GM21447 (cell line): ENCODE results near the gene PRAMEF13.
"Not testable (repeated sequence)": the region's sequence is repeated elsewhere in the genome, so short reads cannot be mapped to it uniquely, and the experiment has no call there.

Experiments
- ATAC-seq: cut with Tn5 transposase; IDR thresholded peaks from one replicate; pipeline ENCODE4 v1.9.1; 2021; ENCODE audit not compliant: unreplicated experiment

The PRAMEF13 gene, protein sequence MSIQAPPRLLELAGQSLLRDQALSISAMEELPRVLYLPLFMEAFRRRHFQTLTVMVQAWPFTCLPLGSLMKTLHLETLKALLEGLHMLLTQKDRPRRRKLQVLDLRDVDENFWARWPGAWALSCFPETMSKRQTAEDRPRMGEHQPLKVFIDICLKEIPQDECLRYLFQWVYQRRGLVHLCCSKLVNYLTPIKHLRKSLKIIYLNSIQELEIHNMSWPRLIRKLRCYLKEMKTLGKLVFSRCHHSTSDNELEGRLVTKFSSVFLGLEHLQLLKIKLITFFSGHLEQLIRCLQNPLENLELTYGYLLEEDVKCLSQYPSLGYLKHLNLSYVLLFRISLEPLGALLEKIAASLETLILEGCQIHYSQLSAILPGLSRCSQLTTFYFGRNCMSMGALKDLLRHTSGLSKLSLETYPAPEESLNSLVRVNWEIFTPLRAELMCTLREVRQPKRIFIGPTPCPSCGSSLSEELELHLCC

DNA sequence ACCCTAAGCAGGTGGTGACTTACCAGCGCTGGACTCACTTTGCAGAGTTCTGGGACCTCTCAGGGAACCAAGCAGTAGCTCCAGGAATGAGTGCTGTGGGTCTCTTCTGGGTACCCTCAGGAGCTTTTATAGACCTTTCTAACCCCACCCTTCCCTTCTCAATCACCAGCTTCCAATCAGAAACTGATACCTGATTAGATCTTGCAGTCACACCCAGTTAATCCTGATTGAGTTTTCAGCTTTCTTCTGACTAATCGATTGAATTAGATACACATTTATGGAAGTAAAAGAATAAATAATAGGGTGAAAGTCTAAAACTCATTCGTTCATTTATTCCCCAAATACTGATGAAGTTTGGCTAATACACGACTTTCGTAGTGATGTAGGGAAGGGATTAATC lies at the start of gene PRAMEF13:
Gene PRAMEF13 (minus strand): TSS at position 101 of the 400 bp plus-strand sequence. CDS start 1,820 bp downstream, outside the sequence.
- ATAC-seq: not testable (repeated sequence)

DNA sequence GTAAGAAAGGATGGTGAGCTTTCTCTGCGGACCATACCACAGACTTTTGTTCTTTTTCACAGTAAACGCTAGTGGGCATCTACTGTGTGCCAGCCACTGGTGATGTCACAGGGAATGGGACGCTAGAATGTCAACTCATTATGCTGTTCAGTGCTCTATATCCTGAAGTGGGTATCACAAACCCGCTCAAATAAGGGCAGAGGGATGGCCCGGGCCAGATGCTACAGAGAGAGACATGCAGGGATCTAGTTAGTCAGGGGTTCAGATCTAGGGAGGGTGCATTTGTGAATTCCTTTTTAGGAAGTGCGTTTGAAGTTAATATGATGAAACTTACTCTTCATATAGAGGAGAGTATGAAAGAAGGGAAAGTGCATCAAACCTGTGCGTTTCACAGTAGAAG lies 45.9 kb upstream of the PRAMEF13 start:
- not testable (repeated sequence) for ATAC-seq

DNA sequence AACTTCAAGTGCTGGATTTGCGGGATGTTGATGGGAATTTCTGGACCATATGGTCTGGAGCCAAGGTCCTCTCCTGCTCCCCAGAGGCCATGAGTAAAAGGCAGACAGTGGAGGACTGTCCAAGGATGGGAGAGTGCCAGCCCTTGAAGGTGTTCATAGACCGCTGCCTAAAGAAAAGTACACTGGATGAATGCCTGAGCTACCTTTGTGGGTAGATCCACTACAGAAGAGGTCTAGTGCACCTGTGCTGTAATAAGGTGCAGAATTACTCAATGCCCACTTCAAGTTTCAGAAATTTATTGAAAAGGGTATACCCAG lies 45.3 kb upstream of the PRAMEF13 start:
- not testable (repeated sequence) for ATAC-seq

DNA sequence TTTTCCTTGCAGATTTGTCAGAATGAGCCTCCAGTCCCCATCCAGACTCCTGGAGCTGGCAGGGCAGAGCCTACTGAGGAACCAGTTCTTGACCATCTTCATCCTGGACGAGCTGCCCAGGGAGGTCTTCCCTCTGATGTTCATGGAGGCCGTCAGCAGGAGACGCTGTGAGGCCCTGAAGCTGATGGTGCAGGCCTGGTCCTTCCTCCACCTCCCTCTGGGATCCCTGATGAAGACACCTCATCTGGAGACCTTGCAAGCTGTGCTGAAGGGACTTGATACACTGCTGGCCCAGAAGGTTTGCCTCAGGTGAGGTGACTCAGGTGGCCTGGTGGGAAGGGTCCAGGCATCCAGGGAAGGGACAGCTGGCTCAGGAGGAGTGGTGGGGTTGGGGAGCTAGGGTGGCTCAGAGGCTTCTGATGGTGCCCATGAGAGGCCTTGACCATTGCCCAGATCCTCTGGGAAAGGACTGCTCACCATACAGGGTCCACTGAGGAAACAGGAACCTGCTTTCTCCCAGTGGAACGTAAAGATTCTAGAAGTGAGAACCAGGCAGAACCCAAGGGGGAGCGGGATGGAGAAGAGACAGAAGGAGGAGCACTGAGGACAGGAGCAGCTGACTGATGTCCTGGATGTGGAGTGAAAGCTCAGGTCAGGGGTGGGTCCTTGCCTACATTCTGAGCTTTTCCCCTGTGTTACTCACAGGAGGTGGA lies 44.8 kb upstream of the PRAMEF13 start:
- not testable (repeated sequence) for ATAC-seq

DNA sequence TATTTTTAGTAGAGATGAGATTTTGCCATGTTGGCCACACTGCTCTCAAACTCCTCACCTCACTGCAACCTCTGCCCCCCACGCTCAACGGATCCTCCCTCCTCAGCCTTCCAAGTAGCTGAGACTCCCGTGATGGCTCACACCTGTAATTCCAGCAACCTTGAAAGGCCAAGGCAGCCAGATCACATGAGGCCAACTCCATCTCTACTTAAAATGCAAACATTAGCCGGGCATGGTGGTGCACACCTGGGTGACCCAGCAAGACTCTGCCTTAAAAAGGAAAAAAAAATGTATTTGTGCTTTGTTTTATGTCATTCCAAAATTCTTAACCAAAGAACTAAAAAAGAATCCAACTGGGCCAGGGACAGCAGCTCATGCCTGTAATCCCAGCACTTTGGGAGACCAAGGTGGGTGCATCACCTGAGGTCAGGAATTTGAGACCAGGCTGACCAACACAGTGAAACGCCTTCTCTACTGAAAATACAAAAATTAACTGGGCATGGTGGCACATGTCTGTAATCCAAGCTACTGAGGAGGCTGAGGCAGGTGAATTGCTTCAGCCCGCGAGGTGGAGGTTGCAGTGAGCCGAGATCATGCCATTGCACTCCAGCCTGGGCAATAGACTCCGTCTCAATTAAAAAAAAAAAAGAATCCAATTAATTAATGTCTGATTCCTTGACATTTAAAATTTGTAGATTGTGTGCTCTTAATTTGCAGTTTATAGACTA lies 42.5 kb upstream of the PRAMEF13 start:
- ATAC-seq: not testable (repeated sequence)

DNA sequence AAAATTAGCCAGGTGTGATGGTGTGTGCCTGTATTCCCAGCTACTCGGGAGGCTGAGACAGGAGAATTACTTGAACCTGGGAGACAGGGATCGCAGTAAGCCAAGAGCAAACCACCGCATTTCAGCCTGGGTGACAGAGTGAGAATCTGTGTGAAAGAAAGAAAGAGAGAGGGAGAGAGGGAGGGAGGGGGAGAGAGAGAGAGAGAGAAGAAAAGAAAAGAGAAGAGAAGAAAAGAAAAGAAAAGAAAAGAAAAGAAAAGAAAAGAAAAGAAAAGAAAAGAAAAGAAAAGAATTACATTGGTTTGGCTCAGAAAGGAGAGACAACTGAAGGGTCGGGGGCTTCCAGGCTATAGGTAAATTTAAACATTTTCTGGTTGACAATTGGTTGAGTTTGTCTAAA lies 38.4 kb upstream of the PRAMEF13 start:
- ATAC-seq: not testable (repeated sequence)

DNA sequence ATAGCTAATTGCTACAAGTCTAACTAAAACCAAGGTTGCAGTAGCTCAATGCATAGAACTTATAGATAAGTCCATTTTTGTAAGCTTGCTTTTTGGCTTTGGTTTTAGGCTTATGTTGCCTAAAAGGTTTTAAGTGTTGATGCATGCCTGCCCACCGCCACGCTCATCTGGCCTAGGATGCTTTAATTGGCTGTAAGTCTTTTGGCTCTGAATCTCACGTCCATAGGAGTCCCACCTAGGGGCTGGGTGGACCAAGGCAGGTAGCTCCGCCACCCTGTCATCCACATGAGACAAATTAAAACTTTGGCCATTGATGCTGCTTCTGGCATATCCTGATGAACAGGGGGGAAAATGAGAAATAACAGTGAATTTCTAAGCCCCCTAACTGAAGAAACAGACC lies 36.4 kb upstream of the PRAMEF13 start:
- ATAC-seq: not testable (repeated sequence)

DNA sequence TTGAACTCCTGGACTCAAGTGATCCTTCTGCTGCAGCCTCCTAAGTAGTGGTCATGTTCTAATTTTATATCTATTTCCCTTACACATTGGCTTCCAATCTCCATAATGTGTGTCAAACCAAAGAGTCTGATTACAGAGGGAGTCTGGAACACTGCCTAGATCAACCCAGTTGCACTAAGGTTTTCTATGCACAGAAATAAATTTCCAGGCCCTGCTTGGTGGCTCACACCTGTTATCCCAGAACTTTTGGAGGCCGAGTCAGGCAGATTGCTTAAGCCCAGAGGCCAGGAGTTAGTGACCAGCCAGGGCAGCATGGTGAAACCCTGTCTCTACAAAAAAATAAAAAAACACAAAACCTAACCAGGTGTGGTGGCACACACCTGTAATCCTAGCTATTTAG lies 32.8 kb upstream of the PRAMEF13 start:
- not testable (repeated sequence) for ATAC-seq

DNA sequence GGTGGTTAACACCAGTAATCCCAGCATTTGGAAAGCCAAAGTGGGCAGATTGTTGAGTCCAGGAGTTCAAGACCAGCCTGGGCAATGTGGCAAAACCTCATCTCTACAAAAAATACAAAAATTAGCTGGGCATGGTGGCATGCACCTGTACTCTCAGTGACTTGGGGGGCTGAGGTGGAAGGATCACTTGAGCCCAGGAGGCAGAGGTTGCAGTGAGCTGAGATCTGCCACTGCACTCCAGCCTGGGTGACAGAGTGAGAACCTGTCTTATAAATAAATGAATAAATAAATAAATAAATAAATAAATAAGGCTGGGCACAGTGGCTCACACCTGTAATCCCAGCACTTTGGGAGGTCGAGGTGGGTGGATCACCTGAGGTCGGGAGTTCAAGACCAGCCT lies 30.8 kb upstream of the PRAMEF13 start:
- not testable (repeated sequence) for ATAC-seq

DNA sequence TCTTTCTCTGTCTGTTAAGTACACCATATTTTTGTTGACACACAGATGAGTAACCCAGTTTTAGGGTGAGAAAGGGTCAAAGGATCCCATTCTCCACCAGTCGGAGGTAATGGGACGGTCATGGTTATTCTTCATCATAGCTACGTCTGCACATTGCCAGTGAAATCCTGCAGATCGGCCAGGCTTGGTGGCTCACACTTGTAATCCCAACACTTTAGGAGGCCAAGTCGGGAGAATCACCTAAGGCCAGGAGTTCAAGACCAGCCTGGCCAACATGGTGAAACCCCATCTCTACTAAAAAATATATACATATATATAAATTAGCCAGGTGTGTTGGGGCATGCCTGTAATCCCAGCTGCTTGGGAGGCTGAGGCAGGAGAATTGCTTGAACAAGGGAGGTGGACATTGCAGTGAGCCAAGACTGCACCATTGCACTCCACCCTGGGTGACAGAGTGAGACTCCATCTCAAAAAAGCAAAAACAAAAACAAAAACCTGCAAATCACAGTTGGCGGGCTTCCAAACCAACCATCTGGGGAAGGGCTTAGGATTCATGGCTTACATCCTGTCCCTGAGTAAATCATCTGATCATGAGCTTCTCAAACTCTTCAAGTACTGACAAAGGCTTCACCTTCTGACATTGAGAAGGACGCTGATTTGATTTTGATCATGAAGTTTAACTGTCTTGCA lies 30.0 kb upstream of the PRAMEF13 start:
- not testable (repeated sequence) for ATAC-seq

DNA sequence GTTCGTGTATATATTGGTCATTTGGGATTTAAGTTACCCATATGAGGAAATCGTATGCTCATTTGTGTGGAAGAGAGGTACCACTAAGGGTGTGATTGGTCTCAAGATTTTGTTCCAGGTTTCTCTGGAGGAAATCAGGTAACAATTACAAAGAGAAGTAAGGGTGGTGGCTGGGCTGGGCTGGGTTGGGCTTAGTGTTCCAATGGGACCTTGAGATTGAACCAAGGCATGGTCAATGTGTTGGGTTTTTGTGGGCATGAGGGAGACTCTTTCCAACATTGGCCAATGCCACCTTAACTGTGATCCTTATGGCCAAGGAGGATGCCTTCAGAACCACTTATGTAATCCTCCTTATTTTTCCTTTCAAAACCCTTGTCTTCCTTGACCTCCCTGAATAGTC lies 29.4 kb upstream of the PRAMEF13 start:
- not testable (repeated sequence) for ATAC-seq

DNA sequence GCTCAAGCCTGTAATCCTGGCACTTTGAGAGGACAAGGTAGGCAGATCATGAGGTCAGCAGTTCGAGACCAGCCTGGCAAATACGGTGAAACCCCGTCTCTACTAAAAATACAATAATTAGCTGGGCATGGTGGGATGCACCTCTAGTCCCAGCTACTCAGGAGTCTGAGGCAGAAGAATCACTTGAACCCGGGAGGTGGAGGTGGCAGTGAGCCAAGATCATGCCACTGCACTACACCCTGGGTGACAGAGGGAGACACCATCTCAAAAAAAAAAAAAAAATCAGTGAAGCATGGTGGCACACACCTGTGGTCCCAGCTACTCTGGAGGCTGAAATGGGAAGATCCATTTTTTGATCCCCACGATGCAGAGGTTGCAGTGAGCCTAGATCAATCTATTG lies 28.9 kb upstream of the PRAMEF13 start:
- not testable (repeated sequence) for ATAC-seq

DNA sequence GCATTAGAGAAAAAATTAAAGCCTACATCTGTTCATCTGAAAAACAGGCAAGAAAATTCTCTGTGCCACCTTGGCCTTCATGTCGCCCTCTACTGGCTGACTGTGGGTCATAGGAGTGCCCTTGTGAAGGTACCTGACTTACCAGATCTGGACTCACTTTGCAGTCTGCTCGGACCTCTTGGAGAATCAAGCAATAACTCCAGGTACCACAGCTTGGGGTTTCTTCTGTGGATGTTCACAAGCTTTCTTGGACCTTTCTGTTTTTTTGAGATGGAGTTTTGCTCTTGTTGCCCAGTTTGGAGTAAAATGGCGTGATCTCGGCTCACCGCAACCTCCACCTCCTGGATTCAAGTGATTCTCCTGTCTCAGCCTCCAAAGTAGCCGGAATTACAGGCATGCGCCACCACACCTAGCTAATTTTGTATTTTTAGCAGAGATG lies 27.2 kb upstream of the PRAMEF13 start:
- no peak for ATAC-seq

DNA sequence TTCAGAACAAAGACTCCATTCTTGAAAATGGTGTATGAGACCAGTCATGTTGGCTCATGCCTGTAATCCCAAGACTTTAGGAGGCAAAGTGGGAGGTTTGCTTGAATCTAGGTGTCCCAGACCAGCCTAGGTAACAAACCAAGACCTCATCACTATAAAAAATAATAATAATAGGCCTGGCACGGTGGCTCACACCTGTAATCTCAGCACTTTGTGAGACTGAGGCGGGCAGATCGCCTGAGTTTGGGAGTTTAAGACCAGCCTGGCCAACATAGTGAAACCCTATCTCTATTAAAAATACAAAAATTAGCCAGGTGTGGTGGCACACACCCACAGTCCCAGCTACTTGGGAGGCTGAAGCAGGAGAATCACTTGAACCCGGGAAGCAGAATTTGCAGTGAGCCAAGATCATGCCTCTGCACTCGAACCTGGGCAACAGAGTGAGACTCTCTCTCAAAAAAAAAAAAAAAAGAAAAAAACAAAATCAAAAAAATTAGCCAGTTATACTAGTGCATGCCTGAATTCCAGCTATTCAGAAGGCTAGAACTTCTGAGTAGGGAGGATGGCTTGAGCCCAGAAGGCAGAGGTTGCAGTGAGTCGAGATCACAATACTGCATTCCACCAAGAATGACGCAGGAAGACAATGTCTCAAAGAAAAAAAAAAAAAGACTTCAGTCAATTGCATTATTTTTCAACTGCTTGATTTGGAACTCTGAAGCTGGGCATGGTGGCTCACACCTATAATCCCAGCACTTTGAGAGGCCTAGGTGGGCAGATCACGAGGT lies 26.3 kb upstream of the PRAMEF13 start:
- ATAC-seq: not testable (repeated sequence)

DNA sequence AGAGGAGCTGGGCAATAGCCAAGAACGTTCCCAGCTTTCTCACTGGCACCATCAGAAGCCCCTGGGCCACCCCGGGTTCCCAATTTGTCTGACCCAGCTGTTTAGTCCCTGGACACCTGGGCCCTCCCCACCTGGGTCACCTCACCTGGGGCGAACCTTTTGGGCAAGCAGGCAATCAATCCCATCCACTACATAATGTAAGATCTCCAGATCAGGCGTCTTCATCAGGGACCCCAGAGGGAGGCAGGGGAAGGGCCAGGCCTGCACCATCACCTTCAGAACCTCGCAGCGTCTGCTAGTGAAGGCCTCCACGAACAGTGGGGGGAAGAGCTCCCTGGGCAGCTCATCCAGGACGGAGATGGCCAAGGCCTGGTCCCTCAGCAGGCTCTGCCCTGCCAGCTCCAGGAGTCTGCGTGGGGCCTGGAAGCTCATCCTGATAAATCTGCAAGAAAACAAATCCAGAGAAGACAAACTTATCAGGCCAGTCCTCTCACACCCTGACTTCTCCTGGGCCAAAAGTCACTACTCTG lies 24.5 kb upstream of the PRAMEF13 start, which contains the start of gene PRAMEF18:
Gene PRAMEF18 (minus strand): TSS at position 480 of the 530 bp plus-strand sequence. CDS start 48 bp downstream, at position 432.
- ATAC-seq: not testable (repeated sequence)

DNA sequence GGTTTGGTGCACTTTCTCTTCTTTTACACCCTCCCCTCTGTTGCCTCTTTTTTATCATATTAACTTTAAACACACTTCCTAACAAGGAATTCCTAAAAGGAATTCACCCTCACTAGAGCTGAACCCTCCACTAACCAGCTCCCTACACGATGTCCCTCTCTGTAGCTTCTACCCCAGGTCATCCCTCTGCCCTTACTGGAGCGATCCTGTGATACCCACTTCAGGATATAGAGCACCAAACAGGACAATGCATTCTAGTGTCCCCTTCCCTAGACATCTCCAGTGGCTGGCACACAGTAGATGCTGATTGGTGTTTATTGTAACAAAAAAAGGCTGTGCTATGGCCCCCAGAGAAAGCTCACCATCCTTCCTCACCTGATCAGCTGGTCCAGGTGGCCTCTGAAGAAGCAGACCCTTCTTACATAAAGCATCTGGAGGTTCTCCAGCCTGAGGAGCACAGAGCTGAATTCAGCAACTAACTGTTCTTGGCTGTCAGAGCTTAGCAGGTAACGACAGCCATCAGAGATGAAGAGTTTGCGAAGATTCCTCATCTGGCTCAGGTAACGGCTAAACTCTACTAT lies 23.4 kb upstream of the PRAMEF13 start:
- no peak for ATAC-seq

DNA sequence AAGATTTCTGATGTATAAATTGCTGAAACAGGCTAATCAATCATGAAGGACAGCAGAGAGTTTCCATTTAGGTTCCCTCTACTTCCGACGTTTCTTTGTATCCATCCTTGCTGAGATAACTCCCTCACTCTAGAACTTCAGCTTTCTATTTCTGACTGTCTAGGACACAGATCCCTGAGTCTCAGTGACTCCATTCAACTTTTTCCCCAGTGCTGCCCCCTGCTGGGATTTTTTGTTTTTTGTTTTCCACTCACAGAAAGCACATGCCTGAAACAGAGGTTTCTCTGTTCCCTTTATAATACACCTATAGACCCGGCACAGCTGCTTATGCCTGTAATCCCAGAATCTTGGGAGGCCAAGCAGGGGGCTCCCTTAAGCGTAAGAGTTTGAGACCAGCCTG lies 21.6 kb upstream of the PRAMEF13 start:
- ATAC-seq: not testable (repeated sequence)

DNA sequence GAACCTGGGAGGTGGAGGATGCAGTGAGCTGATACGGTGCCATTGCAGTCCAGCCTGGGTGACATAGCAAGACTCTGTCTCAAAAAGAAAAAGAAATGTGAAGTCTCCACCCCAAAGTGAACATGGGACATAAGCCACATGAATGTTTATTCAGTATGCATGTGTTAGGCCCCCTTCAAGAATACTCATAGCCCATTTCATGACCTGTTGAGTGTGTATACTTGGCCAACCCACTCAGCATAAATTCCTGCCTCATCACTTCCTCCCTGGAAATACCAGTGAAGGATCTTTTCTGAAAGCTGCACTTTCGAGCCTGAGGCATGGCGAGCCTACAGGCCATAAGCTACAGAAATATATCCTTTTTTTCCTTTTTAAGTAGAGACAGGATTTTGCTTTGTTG lies 18.0 kb upstream of the PRAMEF13 start:
- not testable (repeated sequence) for ATAC-seq

DNA sequence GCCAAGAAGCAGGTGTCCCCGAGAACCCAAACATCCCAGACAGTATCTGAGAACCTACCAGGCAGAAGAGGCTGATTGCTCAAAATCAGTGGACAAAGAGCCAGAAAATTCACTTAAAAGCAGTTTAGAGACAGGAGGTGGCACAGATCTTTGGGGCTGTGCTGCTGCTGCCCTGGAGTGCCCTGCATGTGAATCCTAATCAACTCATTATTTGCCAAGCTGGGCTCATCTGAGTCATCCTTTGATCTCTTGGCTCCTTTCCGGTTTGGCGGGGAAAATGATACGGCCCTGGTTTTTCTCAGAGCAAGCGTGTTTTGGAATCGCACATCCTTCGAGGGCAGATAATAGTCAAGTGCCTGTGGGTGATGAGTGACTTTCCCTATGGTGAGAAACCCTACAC lies 15.4 kb upstream of the PRAMEF13 start:
- ATAC-seq: not testable (repeated sequence)
